ENCODE data around the gene RAPGEF3.

RAPGEF3 gene

GRCh38 chr12:47755655-47756562 is 2.8 kb downstream of the RAPGEF3 start:
- DNase-seq = no peak

GRCh38 chr12:47754881-47755280 is 3.8 kb downstream of the RAPGEF3 start:
- no peak for DNase-seq

GRCh38 chr12:47754126-47754525 is 4.6 kb downstream of the RAPGEF3 start:
- DNase-seq = no peak

GRCh38 chr12:47753021-47754001 is 5.4 kb downstream of the RAPGEF3 start:
- no peak for DNase-seq

- no peak for DNase-seq
Measured at GRCh38 chr12:47752552-47752951, 6.1 kb downstream of the RAPGEF3 start.

GRCh38 chr12:47752121-47752520 is 6.6 kb downstream of the RAPGEF3 start:
- no peak for DNase-seq

- DNase-seq = no peak
Measured at GRCh38 chr12:47751561-47751960, 7.1 kb downstream of the RAPGEF3 start.

GRCh38 chr12:47750916-47751470 is 7.7 kb downstream of the RAPGEF3 start:
- DNase-seq = no peak

- DNase-seq = no peak
Measured at GRCh38 chr12:47750229-47750798, 8.4 kb downstream of the RAPGEF3 start.

GRCh38 chr12:47748899-47749298 is 9.8 kb downstream of the RAPGEF3 start:
- DNase-seq = no peak

GRCh38 chr12:47748507-47748828 is 10.2 kb downstream of the RAPGEF3 start:
- no peak for DNase-seq

GRCh38 chr12:47747596-47748506 is 10.8 kb downstream of the RAPGEF3 start:
- DNase-seq = no peak

- DNase-seq = no peak
Measured at GRCh38 chr12:47747126-47747525, 11.6 kb downstream of the RAPGEF3 start.

GRCh38 chr12:47746523-47746922 is 12.2 kb downstream of the RAPGEF3 start:
- DNase-seq = no peak

- no peak for DNase-seq
Measured at GRCh38 chr12:47746073-47746472, 12.6 kb downstream of the RAPGEF3 start.

GRCh38 chr12:47745485-47746041 is 13.1 kb downstream of the RAPGEF3 start:
- no peak for DNase-seq

GRCh38 chr12:47744778-47745436 is 13.8 kb downstream of the RAPGEF3 start:
- DNase-seq = no peak

GRCh38 chr12:47744005-47744651 is 14.6 kb downstream of the RAPGEF3 start:
- peak; percentile 68 for DNase-seq

GRCh38 chr12:47743311-47743860 is 15.3 kb downstream of the RAPGEF3 start:
- no peak for DNase-seq

- DNase-seq = peak; percentile 71
Measured at GRCh38 chr12:47742253-47742825, 16.3 kb downstream of the RAPGEF3 start.

Data from activated CD4-positive, alpha-beta T cell treated with anti-CD3 and anti-CD28 coated beads, Interleukin-2, amount 50 U/mL, for 1 hour (primary cell).